Measurements from ENCODE around the gene PPM1F. TPM values are rescaled to one million over a fixed set of nuclear protein-coding genes. Genes with fewer than 3 reads are reported as not detected.

PPM1F gene
- polyA plus RNA-seq, 2 of the 4 experiments (the other 2 are of a cell fraction), result 11.0 to 14.2 TPM

- TF ChIP-seq FOXS1 (CRISPR knock-in tag; IDR thresholded peaks at IDR 0.05) (no peak), PHF8 (IDR thresholded peaks at IDR 0.05; ENCODE audit: borderline replicate concordance, low read depth) (no peak)
- TF ChIP-seq, protein P1, sequence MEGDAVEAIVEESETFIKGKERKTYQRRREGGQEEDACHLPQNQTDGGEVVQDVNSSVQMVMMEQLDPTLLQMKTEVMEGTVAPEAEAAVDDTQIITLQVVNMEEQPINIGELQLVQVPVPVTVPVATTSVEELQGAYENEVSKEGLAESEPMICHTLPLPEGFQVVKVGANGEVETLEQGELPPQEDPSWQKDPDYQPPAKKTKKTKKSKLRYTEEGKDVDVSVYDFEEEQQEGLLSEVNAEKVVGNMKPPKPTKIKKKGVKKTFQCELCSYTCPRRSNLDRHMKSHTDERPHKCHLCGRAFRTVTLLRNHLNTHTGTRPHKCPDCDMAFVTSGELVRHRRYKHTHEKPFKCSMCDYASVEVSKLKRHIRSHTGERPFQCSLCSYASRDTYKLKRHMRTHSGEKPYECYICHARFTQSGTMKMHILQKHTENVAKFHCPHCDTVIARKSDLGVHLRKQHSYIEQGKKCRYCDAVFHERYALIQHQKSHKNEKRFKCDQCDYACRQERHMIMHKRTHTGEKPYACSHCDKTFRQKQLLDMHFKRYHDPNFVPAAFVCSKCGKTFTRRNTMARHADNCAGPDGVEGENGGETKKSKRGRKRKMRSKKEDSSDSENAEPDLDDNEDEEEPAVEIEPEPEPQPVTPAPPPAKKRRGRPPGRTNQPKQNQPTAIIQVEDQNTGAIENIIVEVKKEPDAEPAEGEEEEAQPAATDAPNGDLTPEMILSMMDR (IDR thresholded peaks at IDR 0.05), result no peak
- TF ChIP-seq, protein P2, sequence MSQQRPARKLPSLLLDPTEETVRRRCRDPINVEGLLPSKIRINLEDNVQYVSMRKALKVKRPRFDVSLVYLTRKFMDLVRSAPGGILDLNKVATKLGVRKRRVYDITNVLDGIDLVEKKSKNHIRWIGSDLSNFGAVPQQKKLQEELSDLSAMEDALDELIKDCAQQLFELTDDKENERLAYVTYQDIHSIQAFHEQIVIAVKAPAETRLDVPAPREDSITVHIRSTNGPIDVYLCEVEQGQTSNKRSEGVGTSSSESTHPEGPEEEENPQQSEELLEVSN (IDR thresholded peaks at IDR 0.05; ENCODE audit: borderline replicate concordance, low read depth), result no peak
- TF ChIP-seq, protein P3, sequence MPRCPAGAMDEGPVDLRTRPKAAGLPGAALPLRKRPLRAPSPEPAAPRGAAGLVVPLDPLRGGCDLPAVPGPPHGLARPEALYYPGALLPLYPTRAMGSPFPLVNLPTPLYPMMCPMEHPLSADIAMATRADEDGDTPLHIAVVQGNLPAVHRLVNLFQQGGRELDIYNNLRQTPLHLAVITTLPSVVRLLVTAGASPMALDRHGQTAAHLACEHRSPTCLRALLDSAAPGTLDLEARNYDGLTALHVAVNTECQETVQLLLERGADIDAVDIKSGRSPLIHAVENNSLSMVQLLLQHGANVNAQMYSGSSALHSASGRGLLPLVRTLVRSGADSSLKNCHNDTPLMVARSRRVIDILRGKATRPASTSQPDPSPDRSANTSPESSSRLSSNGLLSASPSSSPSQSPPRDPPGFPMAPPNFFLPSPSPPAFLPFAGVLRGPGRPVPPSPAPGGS (IDR thresholded peaks at IDR 0.05), result no peak
Measured at GRCh38 chr22:21929253-21929652, 23.4 kb downstream of the PPM1F start (continued).

- 88% methylated on average over 4 of the region's 12 CpGs for WGBS (ENCODE audit: missing lambda C conversion rate)
- ATAC-seq, result no peak; a peak in 1 of 6 replicates
- H3K27ac ChIP-seq, result no peak overlapping the region
- ChIA-PET POLR2A (no interaction called here), CTCF (interaction anchor here (0.6 to 4.4 kb wide), 4 partner anchors 10 to 57 kb away, joined by 3 to 34 read pairs (median 4); partner anchors contain the start of gene PPM1F)
- no peaks in the 10 kb centered on the region for H3K9me3 ChIP-seq
- FAIRE-seq, result no peak
- DNase-seq (ENCODE audit: low read depth in 1 of 2, low spot score in 1 of 2), result no peak
- no peak overlapping the region for H3K4me3 ChIP-seq
- no peak overlapping the region for H3K4me2 ChIP-seq
- H3K4me1 ChIP-seq, result no peaks in the 10 kb centered on the region
- TF ChIP-seq EHMT2 (IDR thresholded peaks at IDR 0.05; ENCODE audit: low read depth) (no peak), PBX3 (IDR thresholded peaks at IDR 0.05) (no peak), POLR2AphosphoS2 (conservative IDR thresholded peaks at IDR 0.05; ENCODE audit: low read length) (no peak), PHF8 (IDR thresholded peaks at IDR 0.05; ENCODE audit: borderline replicate concordance, low read depth) (no peak), RARB (CRISPR knock-in tag; IDR thresholded peaks at IDR 0.05) (no peak), NR3C1 (IDR thresholded peaks at IDR 0.05) (no peak), FOSB (CRISPR knock-in tag; IDR thresholded peaks at IDR 0.05) (no peak), KDM1A (IDR thresholded peaks at IDR 0.05; ENCODE audit: low read depth) (no peak), FOXS1 (CRISPR knock-in tag; IDR thresholded peaks at IDR 0.05) (no peak), HDAC2 (IDR thresholded peaks at IDR 0.05) (no peak), MAZ (IDR thresholded peaks at IDR 0.05; ENCODE audit: borderline replicate concordance, low read depth, low read length) (no peak), NFE2L2 (conservative IDR thresholded peaks at IDR 0.05; ENCODE audit: low read length) (no peak), ATOH8 (CRISPR knock-in tag; IDR thresholded peaks at IDR 0.05; ENCODE audit: low read depth) (no peak), TP53 (CRISPR knock-in tag; IDR thresholded peaks at IDR 0.05) (no peak), ZSCAN20 (CRISPR knock-in tag; IDR thresholded peaks at IDR 0.05) (no peak), ZC3H11A (IDR thresholded peaks at IDR 0.05) (no peak), GATA3 (IDR thresholded peaks at IDR 0.05; ENCODE audit: borderline replicate concordance) (no peak)
- TF ChIP-seq, protein P4, sequence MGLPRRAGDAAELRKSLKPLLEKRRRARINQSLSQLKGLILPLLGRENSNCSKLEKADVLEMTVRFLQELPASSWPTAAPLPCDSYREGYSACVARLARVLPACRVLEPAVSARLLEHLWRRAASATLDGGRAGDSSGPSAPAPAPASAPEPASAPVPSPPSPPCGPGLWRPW (IDR thresholded peaks at IDR 0.05), result no peak
- TF ChIP-seq, protein P5, sequence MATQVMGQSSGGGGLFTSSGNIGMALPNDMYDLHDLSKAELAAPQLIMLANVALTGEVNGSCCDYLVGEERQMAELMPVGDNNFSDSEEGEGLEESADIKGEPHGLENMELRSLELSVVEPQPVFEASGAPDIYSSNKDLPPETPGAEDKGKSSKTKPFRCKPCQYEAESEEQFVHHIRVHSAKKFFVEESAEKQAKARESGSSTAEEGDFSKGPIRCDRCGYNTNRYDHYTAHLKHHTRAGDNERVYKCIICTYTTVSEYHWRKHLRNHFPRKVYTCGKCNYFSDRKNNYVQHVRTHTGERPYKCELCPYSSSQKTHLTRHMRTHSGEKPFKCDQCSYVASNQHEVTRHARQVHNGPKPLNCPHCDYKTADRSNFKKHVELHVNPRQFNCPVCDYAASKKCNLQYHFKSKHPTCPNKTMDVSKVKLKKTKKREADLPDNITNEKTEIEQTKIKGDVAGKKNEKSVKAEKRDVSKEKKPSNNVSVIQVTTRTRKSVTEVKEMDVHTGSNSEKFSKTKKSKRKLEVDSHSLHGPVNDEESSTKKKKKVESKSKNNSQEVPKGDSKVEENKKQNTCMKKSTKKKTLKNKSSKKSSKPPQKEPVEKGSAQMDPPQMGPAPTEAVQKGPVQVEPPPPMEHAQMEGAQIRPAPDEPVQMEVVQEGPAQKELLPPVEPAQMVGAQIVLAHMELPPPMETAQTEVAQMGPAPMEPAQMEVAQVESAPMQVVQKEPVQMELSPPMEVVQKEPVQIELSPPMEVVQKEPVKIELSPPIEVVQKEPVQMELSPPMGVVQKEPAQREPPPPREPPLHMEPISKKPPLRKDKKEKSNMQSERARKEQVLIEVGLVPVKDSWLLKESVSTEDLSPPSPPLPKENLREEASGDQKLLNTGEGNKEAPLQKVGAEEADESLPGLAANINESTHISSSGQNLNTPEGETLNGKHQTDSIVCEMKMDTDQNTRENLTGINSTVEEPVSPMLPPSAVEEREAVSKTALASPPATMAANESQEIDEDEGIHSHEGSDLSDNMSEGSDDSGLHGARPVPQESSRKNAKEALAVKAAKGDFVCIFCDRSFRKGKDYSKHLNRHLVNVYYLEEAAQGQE (IDR thresholded peaks at IDR 0.05), result no peak
Measured at GRCh38 chr22:21928048-21928447, 24.6 kb downstream of the PPM1F start.
